Prostate gland (tissue), 2 donors: ENCODE measurements around the gene ZNRF3. TPM values are rescaled to one million over a fixed set of nuclear protein-coding genes. Genes with fewer than 3 reads are reported as not detected.

ENCODE experiments used
- DNase-seq: peaks from one replicate; pipeline ENCODE4 v3.0.0-alpha.2; 2019; ENCODE audit warnings: low spot score
- H3K27ac ChIP-seq, 2 donors: fragments of 200-600 bp; sonication (generic); 2 replicates each; pipeline ENCODE4 v1.5.1; 2017 to 2019
- H3K27me3 ChIP-seq: fragments of 200-600 bp; sonication (generic); replicated peaks from 2 replicates; pipeline ENCODE4 v1.5.1; 2019; ENCODE audit not compliant: insufficient read depth
- H3K36me3 ChIP-seq, 2 donors: fragments of 200-600 bp; sonication (generic); 1 replicate in 1 of 2; 2 replicates in 1 of 2; pipeline versions ENCODE4 v1.5.1 to v1.8.1; 2017 to 2019
- H3K4me1 ChIP-seq: fragments of 200-600 bp; sonication (generic); replicated peaks from 2 replicates; pipeline ENCODE4 v1.5.1; 2019
- H3K4me3 ChIP-seq, 2 donors: fragments of 200-600 bp; sonication (generic); 2 replicates each; pipeline ENCODE4 v1.5.1; 2017 to 2019
- H3K9me3 ChIP-seq: fragments of 200-600 bp; sonication (generic); 2 replicates; pipeline ENCODE4 v1.5.1; 2017
- POLR2A ChIP-seq: fragments of 450-650 bp; IDR thresholded peaks from one replicate; pipeline ENCODE4 v1.6.1; 2016; ENCODE audit warnings: antibody characterized with exemption, mild to moderate bottlenecking
- POLR2AphosphoS5 ChIP-seq: sonication (generic); formaldehyde crosslinking; IDR thresholded peaks from one replicate; pipeline ENCODE4 v1.6.1; 2017; ENCODE audit warnings: antibody characterized with exemption
- WGBS: methylation state at CpG from one replicate; pipeline ENCODE4 v1.1.5; 2018; 5-methylcytosine and 5-hydroxymethylcytosine counted together
- intact Hi-C: fragments of 100-400 bp; cut with DNase I; formaldehyde crosslinking; loops from one replicate; pipeline ENCODE4 v1.14.2; 2022
- total RNA-seq, 2 donors: library from RNA; depleted of rRNA; stranded (reverse); fragments of >200 nt; gene quantifications; one replicate each; pipeline ENCODE4 v1.1.0, GENCODE V29; 2016
- TF ChIP-seq, protein P1 (sequence below), 4 experiments: fragments of 200-600 bp in 2 of 4; fragments of 450-650 bp in 2 of 4; sonication (generic) in 2 of 4; IDR thresholded peaks; 1 replicate in 3 of 4; 2 replicates in 1 of 4; pipeline ENCODE4 v1.5.1; 2016 to 2019; ENCODE audit warnings: antibody characterized with exemption in 4 of 4, mild to moderate bottlenecking in 2 of 4, moderate library complexity in 2 of 4

The ZNRF3 gene
- 10 to 100 TPM; 38.5 to 46.1 TPM for total RNA-seq

DNA sequence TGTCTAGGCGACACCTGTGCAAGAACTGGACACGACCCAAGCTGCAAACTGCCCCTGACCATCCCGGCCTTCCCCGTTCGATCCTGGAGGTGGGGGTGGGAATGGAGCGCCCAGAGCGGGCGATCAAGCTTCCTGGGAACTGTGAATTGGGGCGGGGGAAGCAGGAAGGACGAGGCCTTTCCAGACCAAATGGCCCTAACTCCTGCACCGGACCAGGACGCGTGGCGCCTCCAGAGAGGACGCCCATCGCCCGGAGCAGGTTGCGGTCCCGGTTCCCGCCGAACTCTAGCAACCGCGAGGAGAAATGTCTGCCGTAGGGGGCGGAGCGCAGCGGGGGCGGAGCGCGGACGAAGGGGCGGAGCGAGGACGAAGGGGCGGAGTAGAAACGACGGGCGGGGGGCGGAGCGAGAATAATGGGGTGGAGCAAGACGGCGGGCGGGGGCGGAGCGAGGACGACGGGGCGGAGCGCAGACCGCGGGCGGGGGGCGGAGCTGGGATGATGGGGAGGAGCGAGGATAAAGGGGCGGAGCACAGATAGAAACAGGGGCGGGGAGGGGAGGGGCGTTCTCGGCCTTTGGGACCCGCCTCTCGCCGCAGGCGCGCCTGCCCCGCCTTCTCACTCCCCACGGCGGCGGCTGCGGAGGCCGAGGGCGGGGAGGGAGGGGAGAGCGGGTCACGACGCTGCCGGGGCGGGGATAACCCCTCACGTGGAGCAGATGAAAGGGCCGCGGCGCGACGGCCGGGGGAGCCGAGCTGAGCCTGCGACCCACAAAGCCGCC lies at the start of gene ZNRF3:
ZNRF3 (plus strand) TSS at position 695 of the 779 bp plus-strand sequence. CDS start 195 bp downstream, outside the sequence.
- 2% methylated on average over 85 of the region's 85 CpGs for WGBS
- Histone ChIP-seq H3K27me3 (no peaks in the 10 kb centered on the region), H3K4me3 (peak within 1 kb of the TSS; percentile 63 to 70), H3K4me1 (peaks cover 3% of the 10 kb centered on the region), H3K36me3 (no peaks in the 10 kb centered on the region), H3K27ac (peak within 1 kb of the TSS; percentile 62 to 75), H3K9me3 (no peaks in the 10 kb centered on the region)
- DNase-seq: peak; percentile 96
- TF ChIP-seq POLR2AphosphoS5 (peak; percentile 74), POLR2A (peak; percentile 52)
- TF ChIP-seq, protein P1, sequence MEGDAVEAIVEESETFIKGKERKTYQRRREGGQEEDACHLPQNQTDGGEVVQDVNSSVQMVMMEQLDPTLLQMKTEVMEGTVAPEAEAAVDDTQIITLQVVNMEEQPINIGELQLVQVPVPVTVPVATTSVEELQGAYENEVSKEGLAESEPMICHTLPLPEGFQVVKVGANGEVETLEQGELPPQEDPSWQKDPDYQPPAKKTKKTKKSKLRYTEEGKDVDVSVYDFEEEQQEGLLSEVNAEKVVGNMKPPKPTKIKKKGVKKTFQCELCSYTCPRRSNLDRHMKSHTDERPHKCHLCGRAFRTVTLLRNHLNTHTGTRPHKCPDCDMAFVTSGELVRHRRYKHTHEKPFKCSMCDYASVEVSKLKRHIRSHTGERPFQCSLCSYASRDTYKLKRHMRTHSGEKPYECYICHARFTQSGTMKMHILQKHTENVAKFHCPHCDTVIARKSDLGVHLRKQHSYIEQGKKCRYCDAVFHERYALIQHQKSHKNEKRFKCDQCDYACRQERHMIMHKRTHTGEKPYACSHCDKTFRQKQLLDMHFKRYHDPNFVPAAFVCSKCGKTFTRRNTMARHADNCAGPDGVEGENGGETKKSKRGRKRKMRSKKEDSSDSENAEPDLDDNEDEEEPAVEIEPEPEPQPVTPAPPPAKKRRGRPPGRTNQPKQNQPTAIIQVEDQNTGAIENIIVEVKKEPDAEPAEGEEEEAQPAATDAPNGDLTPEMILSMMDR (IDR thresholded peaks at IDR 0.05): peak in 1 of 4 experiments; percentile 16
- intact Hi-C loops: loop anchor here (10.0 kb wide), 1 partner anchor 152 kb away; no protein-coding TSS in a partner anchor

DNA sequence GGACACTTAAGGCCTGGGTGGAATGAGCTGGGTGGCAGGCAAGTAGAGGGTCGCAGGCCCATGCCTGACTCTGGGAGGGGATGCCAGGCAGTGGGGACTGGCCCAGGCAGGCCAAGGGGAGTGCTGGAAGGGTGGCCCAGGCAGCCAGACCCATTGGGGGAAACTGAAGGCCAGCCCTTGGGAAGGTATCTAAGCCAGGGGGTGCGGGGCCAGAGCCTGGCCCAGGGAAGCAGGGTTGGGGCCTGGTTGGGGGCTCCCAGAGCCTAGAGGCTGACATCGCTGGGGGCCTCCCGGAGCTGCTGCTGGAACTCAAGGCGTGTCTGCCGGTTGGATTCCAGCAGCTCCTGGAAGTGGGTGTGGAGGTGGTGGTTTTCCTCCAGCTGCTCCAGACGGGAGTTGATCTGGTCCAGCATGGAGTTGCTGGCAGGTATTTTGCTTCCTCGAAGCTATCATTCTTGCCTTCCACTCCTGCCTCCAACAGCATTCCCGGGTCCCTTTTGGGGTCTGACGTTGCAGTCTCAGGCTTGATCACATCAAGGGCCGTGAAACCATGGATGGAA lies 47.7 kb upstream of the ZNRF3 start:
- H3K27me3 ChIP-seq: no peaks in the 10 kb centered on the region
- DNase-seq: no peak
- no peaks in the 10 kb centered on the region for H3K4me1 ChIP-seq
- TF ChIP-seq, protein P1 (IDR thresholded peaks at IDR 0.05): no peak
- no peak for TF ChIP-seq POLR2A
- no peak for TF ChIP-seq POLR2AphosphoS5
- WGBS: 87% methylated on average over 11 of the region's 11 CpGs
- no peak overlapping the region for H3K27ac ChIP-seq
- H3K4me3 ChIP-seq: no peak overlapping the region
- no peaks in the 10 kb centered on the region for H3K36me3 ChIP-seq
- no peaks in the 10 kb centered on the region for H3K9me3 ChIP-seq
- intact Hi-C loops: no loop called here

DNA sequence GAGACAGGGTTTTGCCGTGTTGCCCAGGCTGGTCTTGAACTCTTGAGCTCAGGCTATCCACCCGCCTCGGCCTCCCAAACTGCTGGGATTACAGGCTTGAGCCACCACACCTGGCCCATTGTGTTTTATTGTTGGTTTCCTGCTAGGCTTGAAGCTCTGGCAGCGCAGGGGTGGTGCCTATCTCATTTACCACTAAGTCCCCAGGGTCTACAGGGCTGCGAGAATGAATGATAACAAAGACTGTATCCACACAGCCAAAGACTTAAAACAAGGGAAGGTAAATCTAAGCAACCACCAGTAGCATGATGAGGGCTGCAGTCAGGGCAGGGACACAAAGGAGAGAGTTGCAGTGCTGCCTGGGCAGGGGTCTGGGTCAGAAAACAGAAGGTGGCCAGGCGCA lies 45.7 kb upstream of the ZNRF3 start:
- Histone ChIP-seq H3K36me3 (no peaks in the 10 kb centered on the region), H3K27ac (no peak overlapping the region), H3K9me3 (no peaks in the 10 kb centered on the region), H3K4me1 (no peaks in the 10 kb centered on the region), H3K4me3 (no peak overlapping the region), H3K27me3 (no peaks in the 10 kb centered on the region)
- intact Hi-C loops: no loop called here
- DNase-seq: no peak
- no peak for TF ChIP-seq POLR2AphosphoS5
- TF ChIP-seq, protein P1 (IDR thresholded peaks at IDR 0.05): no peak
- TF ChIP-seq POLR2A: no peak
- 90% methylated on average over 6 of the region's 6 CpGs for WGBS

DNA sequence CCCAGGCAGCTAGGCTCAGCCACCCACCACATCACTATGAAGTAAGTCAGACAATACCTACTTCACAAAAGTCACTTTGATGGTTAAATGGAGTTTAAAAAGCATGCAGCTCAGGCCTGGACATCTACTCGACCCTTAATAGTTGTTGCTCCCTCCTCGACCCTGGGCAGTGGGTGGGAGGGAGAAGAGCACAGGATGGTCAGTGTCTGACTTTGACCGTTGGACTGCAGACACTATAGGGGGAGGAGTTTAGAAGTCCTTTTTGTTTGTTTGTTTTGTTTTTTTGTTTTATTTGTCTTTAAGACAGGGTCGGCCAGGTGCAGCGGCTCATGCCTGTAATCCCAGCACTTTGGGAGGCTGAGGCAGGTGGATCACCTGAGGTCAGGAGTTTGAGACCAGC lies 44.4 kb upstream of the ZNRF3 start:
- WGBS: 58% methylated on average over 5 of the region's 5 CpGs
- H3K9me3 ChIP-seq: no peaks in the 10 kb centered on the region
- no peaks in the 10 kb centered on the region for H3K4me1 ChIP-seq
- intact Hi-C loops: no loop called here
- DNase-seq: no peak
- H3K36me3 ChIP-seq: no peaks in the 10 kb centered on the region
- TF ChIP-seq POLR2AphosphoS5 (no peak), POLR2A (no peak)
- TF ChIP-seq, protein P1 (IDR thresholded peaks at IDR 0.05): no peak
- no peak overlapping the region for H3K4me3 ChIP-seq
- H3K27ac ChIP-seq: no peak overlapping the region
- no peaks in the 10 kb centered on the region for H3K27me3 ChIP-seq

DNA sequence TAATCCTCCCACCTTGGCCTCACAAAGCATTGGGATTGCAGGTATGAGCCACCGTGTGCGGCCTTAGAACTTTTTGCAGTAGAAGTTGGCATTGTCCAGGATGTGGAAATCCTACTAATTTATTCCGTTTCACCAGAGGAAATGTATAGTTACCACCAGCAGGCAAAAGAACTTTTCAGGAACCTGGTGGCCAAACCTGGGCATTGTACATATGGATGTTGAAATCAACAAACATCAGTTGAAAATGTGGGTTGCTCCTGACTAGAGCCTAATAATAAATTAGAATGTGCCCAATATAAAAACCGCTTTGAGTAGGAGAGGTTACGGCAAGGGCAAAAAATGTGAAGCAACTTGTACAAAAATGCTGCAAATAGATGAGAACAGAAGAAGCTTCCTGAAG lies 42.3 kb upstream of the ZNRF3 start:
- 88% methylated on average over 5 of the region's 5 CpGs for WGBS
- Histone ChIP-seq H3K9me3 (no peaks in the 10 kb centered on the region), H3K4me3 (no peak overlapping the region), H3K36me3 (no peaks in the 10 kb centered on the region), H3K27me3 (no peaks in the 10 kb centered on the region), H3K4me1 (no peaks in the 10 kb centered on the region), H3K27ac (no peak overlapping the region)
- TF ChIP-seq, protein P1 (IDR thresholded peaks at IDR 0.05): no peak
- TF ChIP-seq POLR2AphosphoS5: no peak
- DNase-seq: no peak
- intact Hi-C loops: no loop called here
